HG03565 (cell line): ENCODE measurements around the gene IL17D.
"Not testable (repeated sequence)": the region's sequence is repeated elsewhere in the genome, so short reads cannot be mapped to it uniquely, and the experiment has no call there.

ENCODE experiments used
- ATAC-seq: cut with Tn5 transposase; IDR thresholded peaks from one replicate; pipeline ENCODE4 v1.9.1; 2021; ENCODE audit warnings: mild to moderate bottlenecking, moderate library complexity; ENCODE audit not compliant: unreplicated experiment

The IL17D gene

GRCh38 chr13:20702915-20703779 lies at the start of gene IL17D:
Gene IL17D (plus strand): TSS chr13:20703699. CDS start chr13:20704002, 303 bp downstream.
- no peak for ATAC-seq

GRCh38 chr13:20654156-20654555 lies 49.3 kb upstream of the IL17D start:
- ATAC-seq: no peak

GRCh38 chr13:20658451-20659040 lies 45.0 kb upstream of the IL17D start:
- ATAC-seq: no peak

- ATAC-seq: no peak
Measured at GRCh38 chr13:20664351-20664750, 39.1 kb upstream of the IL17D start.

GRCh38 chr13:20666948-20667347 lies 36.6 kb upstream of the IL17D start:
- ATAC-seq: no peak

GRCh38 chr13:20667857-20668437 lies 35.6 kb upstream of the IL17D start:
- ATAC-seq: no peak

- ATAC-seq: no peak
Measured at GRCh38 chr13:20669162-20669561, 34.3 kb upstream of the IL17D start.

- ATAC-seq: no peak
Measured at GRCh38 chr13:20671789-20672188, 31.7 kb upstream of the IL17D start.

- no peak for ATAC-seq
Measured at GRCh38 chr13:20672772-20673171, 30.7 kb upstream of the IL17D start.

GRCh38 chr13:20673715-20674114 lies 29.8 kb upstream of the IL17D start:
- no peak for ATAC-seq

GRCh38 chr13:20676213-20676612 lies 27.3 kb upstream of the IL17D start:
- no peak for ATAC-seq

- ATAC-seq: not testable (repeated sequence)
Measured at GRCh38 chr13:20678606-20679005, 24.9 kb upstream of the IL17D start.

- no peak for ATAC-seq
Measured at GRCh38 chr13:20679879-20680278, 23.6 kb upstream of the IL17D start.

- no peak for ATAC-seq
Measured at GRCh38 chr13:20680416-20681080, 23.0 kb upstream of the IL17D start.

- not testable (repeated sequence) for ATAC-seq
Measured at GRCh38 chr13:20681481-20681880, 22.0 kb upstream of the IL17D start.

GRCh38 chr13:20682061-20682460 lies 21.4 kb upstream of the IL17D start:
- ATAC-seq: no peak

- no peak for ATAC-seq
Measured at GRCh38 chr13:20684041-20684440, 19.5 kb upstream of the IL17D start.

GRCh38 chr13:20684546-20684945 lies 19.0 kb upstream of the IL17D start:
- no peak for ATAC-seq

- ATAC-seq: no peak
Measured at GRCh38 chr13:20685092-20685491, 18.4 kb upstream of the IL17D start.

GRCh38 chr13:20686167-20686566 lies 17.3 kb upstream of the IL17D start:
- ATAC-seq: no peak

- no peak for ATAC-seq
Measured at GRCh38 chr13:20686863-20687579, 16.5 kb upstream of the IL17D start.
